A673 (cell line): ENCODE data around the gene KCNN1. TPM values are rescaled to one million over a fixed set of nuclear protein-coding genes. Genes with fewer than 3 reads are reported as not detected.

Experiments
- BruUV-seq: library from RNA; stranded (reverse); fragments of 400-500 nt; replicated peaks from 2 replicates; lab custom pipeline; 2021; lab: Mats Ljungman, UMichigan
- CTCF ChIA-PET: fragments of 300-600 bp; sonication (Branson Sonifier 250); formaldehyde crosslinking; loops from one replicate; lab custom pipeline; 2022; ENCODE audit warnings: antibody characterized with exemption; lab: Charles Lee
- POLR2A ChIA-PET: fragments of 300-600 bp; sonication (Branson Sonifier 250); formaldehyde crosslinking; loops from one replicate; lab custom pipeline; 2022; ENCODE audit warnings: antibody characterized with exemption; ENCODE audit not compliant: low non-redundant PET; lab: Charles Lee
- DNase-seq: peaks from one replicate; pipeline ENCODE4 v3.0.0-alpha.2; 2015; ENCODE audit warnings: low spot score
- H3K27ac ChIP-seq: fragments of 200-600 bp; sonication (generic); 2 replicates; pipeline ENCODE4 v1.5.1; 2016; ENCODE audit warnings: mixed run types, low read depth, mild to moderate bottlenecking, mixed read lengths, antibody characterized with exemption, low read length; ENCODE audit not compliant: poor library complexity, severe bottlenecking
- H3K27me3 ChIP-seq: fragments of 200-600 bp; sonication (generic); replicated peaks from 2 replicates; pipeline ENCODE4 v1.6.1; 2017; ENCODE audit warnings: mixed run types, low read depth, mild to moderate bottlenecking, mixed read lengths, antibody characterized with exemption, low read length; ENCODE audit not compliant: insufficient read depth, poor library complexity
- H3K36me3 ChIP-seq: fragments of 200-600 bp; sonication (generic); 2 replicates; pipeline ENCODE4 v1.6.1; 2016; ENCODE audit warnings: mixed run types, mild to moderate bottlenecking, mixed read lengths, antibody characterized with exemption, low read length; ENCODE audit not compliant: insufficient read depth, poor library complexity, severe bottlenecking
- H3K4me1 ChIP-seq: fragments of 200-600 bp; sonication (generic); 2 replicates; pipeline ENCODE4 v1.6.1; 2017; ENCODE audit warnings: mixed run types, mild to moderate bottlenecking, mixed read lengths, antibody characterized with exemption, low read length; ENCODE audit not compliant: insufficient read depth, poor library complexity, severe bottlenecking
- H3K4me3 ChIP-seq: fragments of 200-600 bp; sonication (generic); 2 replicates; pipeline ENCODE4 v1.5.1; 2016; ENCODE audit warnings: low read depth, mixed run types, mild to moderate bottlenecking, mixed read lengths, low read length; ENCODE audit not compliant: poor library complexity, severe bottlenecking
- H3K9me3 ChIP-seq: fragments of 200-600 bp; sonication (generic); 2 replicates; pipeline ENCODE4 v1.6.1; 2016; ENCODE audit warnings: mixed run types, low read depth, mild to moderate bottlenecking, mixed read lengths, antibody characterized with exemption, low read length; ENCODE audit not compliant: poor library complexity, severe bottlenecking
- CTCF ChIP-seq: fragments of 300-800, 200-600 bp; sonication (generic); conservative IDR thresholded peaks from 2 replicates; pipeline ENCODE4 v1.5.1; 2017; ENCODE audit warnings: low read depth, mild to moderate bottlenecking, antibody characterized with exemption, low read length, moderate library complexity, mixed read lengths
- EZH2 ChIP-seq: fragments of 200-600 bp; sonication (generic); IDR thresholded peaks from 2 replicates; pipeline ENCODE4 v1.6.1; 2017; ENCODE audit warnings: borderline replicate concordance, low read depth, mild to moderate bottlenecking, mixed read lengths, antibody characterized with exemption, low read length; ENCODE audit not compliant: poor library complexity, severe bottlenecking
- intact Hi-C: fragments of 100-400 bp; cut with micrococcal nuclease; formaldehyde crosslinking; loops from one replicate; pipeline ENCODE4 v1.10.0; 2022; ENCODE audit not compliant: unreplicated experiment
- total RNA-seq: library from RNA; stranded (reverse); gene quantifications from 2 replicates; pipeline ENCODE4 v1.2.3, GENCODE V29; 2021

Gene KCNN1
- total RNA-seq, 1 experiment from 2014 or later = 81.2 TPM

GRCh38 chr19:17967257-17968051 is 547 bp downstream of the KCNN1 start:
- POLR2A ChIA-PET = no interaction called here
- DNase-seq = peak; percentile 74
- H3K27ac ChIP-seq = peak overlapping the region; percentile 89
- no peaks in the 10 kb centered on the region for H3K36me3 ChIP-seq
- peak overlapping the region; percentile 90 for H3K4me3 ChIP-seq
- H3K4me1 ChIP-seq = peaks cover 52% of the 10 kb centered on the region
- intact Hi-C loops = no loop called here
- CTCF ChIA-PET = no interaction called here
- no peaks in the 10 kb centered on the region for H3K9me3 ChIP-seq
- TF ChIP-seq CTCF = no peak
- no peak for TF ChIP-seq EZH2
- no TSS peak for BruUV-seq
- no peaks in the 10 kb centered on the region for H3K27me3 ChIP-seq

- Histone ChIP-seq H3K36me3 (peaks cover 2% of the 10 kb centered on the region), H3K4me1 (peaks cover 50% of the 10 kb centered on the region), H3K27me3 (no peaks in the 10 kb centered on the region), H3K27ac (peak overlapping the region; percentile 37), H3K9me3 (no peaks in the 10 kb centered on the region), H3K4me3 (peak overlapping the region; percentile 90)
- intact Hi-C loops = no loop called here
- ChIA-PET CTCF (no interaction called here), POLR2A (no interaction called here)
- no peak for DNase-seq
- TF ChIP-seq CTCF = no peak
- TF ChIP-seq EZH2 = no peak
- no TSS peak for BruUV-seq
Measured at GRCh38 chr19:17968362-17968761, 1.5 kb downstream of the KCNN1 start.

- peaks cover 41% of the 10 kb centered on the region for H3K4me1 ChIP-seq
- peak overlapping the region; percentile 37 for H3K27ac ChIP-seq
- intact Hi-C loops = no loop called here
- POLR2A ChIA-PET = interaction anchor here (0.6 kb wide), 1 partner anchor 263 kb away, joined by 4 read pairs; no protein-coding TSS in a partner anchor
- no peak for DNase-seq
- no peaks in the 10 kb centered on the region for H3K27me3 ChIP-seq
- no peaks in the 10 kb centered on the region for H3K9me3 ChIP-seq
- BruUV-seq = no TSS peak
- H3K36me3 ChIP-seq = peaks cover 10% of the 10 kb centered on the region
- CTCF ChIA-PET = no interaction called here
- TF ChIP-seq EZH2 = no peak
- peak overlapping the region; percentile 90 for H3K4me3 ChIP-seq
Measured at GRCh38 chr19:17969096-17969792, 2.3 kb downstream of the KCNN1 start.
